Hindlimb muscle (tissue), 1 donor: ENCODE results near the gene HIC1. TPM values are rescaled to one million over a fixed set of nuclear protein-coding genes. Genes with fewer than 3 reads are reported as not detected.

Source experiments
- DNase-seq: peaks from one replicate; pipeline ENCODE4 v3.0.0-alpha.2; 2013
- polyA plus RNA-seq: library from polyadenylated mRNA; unstranded; fragments of 120-200 nt; gene quantifications from one replicate; pipeline ENCODE4 v1.2.1, GENCODE V29; 2013; ENCODE audit not compliant: insufficient read length

The HIC1 gene
- polyA plus RNA-seq, 1 donor: 33.7 TPM

GRCh38 chr17:2025220-2025621 lies 29.7 kb upstream of the HIC1 start, which contains the start of gene RTN4RL1:
Gene RTN4RL1, minus strand, starts transcription at chr17:2025334. Its CDS starts 469 bp downstream, at chr17:2024865.
- DNase-seq: no peak

GRCh38 chr17:2025622-2026309 lies 29.1 kb upstream of the HIC1 start:
- no peak for DNase-seq

- no peak for DNase-seq
These were observed 27.2 kb upstream of the HIC1 start for GRCh38 chr17:2027528-2028233.

- no peak for DNase-seq
These were observed 26.7 kb upstream of the HIC1 start for GRCh38 chr17:2028234-2028614.

GRCh38 chr17:2028737-2029136 lies 26.2 kb upstream of the HIC1 start:
- no peak for DNase-seq

- DNase-seq: peak; percentile 88
These were observed 24.8 kb upstream of the HIC1 start, which contains the start of gene DPH1 for GRCh38 chr17:2029911-2030778. Gene DPH1, plus strand, starts transcription at chr17:2030153. Its CDS starts 17 bp downstream, at chr17:2030170.

GRCh38 chr17:2030779-2031163 lies 24.1 kb upstream of the HIC1 start:
- DNase-seq: no peak

GRCh38 chr17:2033153-2033552 lies 21.8 kb upstream of the HIC1 start:
- no peak for DNase-seq

GRCh38 chr17:2034157-2034556 lies 20.7 kb upstream of the HIC1 start:
- DNase-seq: no peak

GRCh38 chr17:2034806-2035540 lies 19.9 kb upstream of the HIC1 start:
- no peak for DNase-seq

- DNase-seq: no peak
These were observed 19.1 kb upstream of the HIC1 start for GRCh38 chr17:2035541-2036488.

GRCh38 chr17:2037155-2037554 lies 17.7 kb upstream of the HIC1 start:
- DNase-seq: no peak

GRCh38 chr17:2040219-2040827 lies 14.6 kb upstream of the HIC1 start:
- no peak for DNase-seq

- no peak for DNase-seq
These were observed 13.9 kb upstream of the HIC1 start for GRCh38 chr17:2040942-2041560.

GRCh38 chr17:2041561-2042389 lies 13.1 kb upstream of the HIC1 start, which contains the start of gene OVCA2:
Gene OVCA2, plus strand, starts transcription at chr17:2042022. Its CDS starts 26 bp downstream, at chr17:2042048.
- peak; percentile 95 for DNase-seq

- no peak for DNase-seq
These were observed 12.5 kb upstream of the HIC1 start for GRCh38 chr17:2042390-2042847.

- DNase-seq: no peak
These were observed 12.0 kb upstream of the HIC1 start for GRCh38 chr17:2042933-2043332.

- no peak for DNase-seq
These were observed 11.1 kb upstream of the HIC1 start for GRCh38 chr17:2043785-2044184.

GRCh38 chr17:2044263-2044894 lies 10.5 kb upstream of the HIC1 start:
- DNase-seq: no peak
